Measurements from ENCODE around the gene REEP6.

GRCh38 chr19:1527650-1528309, 36.8 kb downstream of the REEP6 start:
- TF ChIP-seq EGR1 (IDR thresholded peaks at IDR 0.05; ENCODE audit: low read depth in 2 of 2) (no peak), CTCF (IDR thresholded peaks at IDR 0.05; ENCODE audit: low read depth, low read length, missing input control) (no peak), FOXA1 (IDR thresholded peaks at IDR 0.05) (no peak), ZBTB33 (IDR thresholded peaks at IDR 0.05) (no peak), YY1 (IDR thresholded peaks at IDR 0.05) (no peak)
